ENCODE results near the gene S100A4.
A peak's percentile ranks its signal among the peaks of the same experiment; 100 is the strongest.
"Not testable (repeated sequence)": the region's sequence is repeated elsewhere in the genome, so short reads cannot be mapped to it uniquely, and the experiment has no call there.

Gene S100A4

GRCh38 chr1:153545067-153546055, at the start of gene S100A4:
S100A4 (minus strand) TSS chr1:153545806; CDS start chr1:153544794, 1,012 bp downstream.
- peak; percentile 92 for DNase-seq (ENCODE audit: low spot score)

GRCh38 chr1:153592748-153593147, 47.1 kb upstream of the S100A4 start:
- DNase-seq (ENCODE audit: low spot score), result no peak

GRCh38 chr1:153588482-153588881, 42.9 kb upstream of the S100A4 start:
- DNase-seq (ENCODE audit: low spot score), result no peak

- not testable (repeated sequence) for DNase-seq (ENCODE audit: low spot score)
Measured at GRCh38 chr1:153588033-153588432, 42.4 kb upstream of the S100A4 start.

GRCh38 chr1:153587314-153587713, 41.7 kb upstream of the S100A4 start:
- DNase-seq (ENCODE audit: low spot score), result no peak

GRCh38 chr1:153586347-153586746, 40.7 kb upstream of the S100A4 start:
- DNase-seq (ENCODE audit: low spot score), result no peak

DNA sequence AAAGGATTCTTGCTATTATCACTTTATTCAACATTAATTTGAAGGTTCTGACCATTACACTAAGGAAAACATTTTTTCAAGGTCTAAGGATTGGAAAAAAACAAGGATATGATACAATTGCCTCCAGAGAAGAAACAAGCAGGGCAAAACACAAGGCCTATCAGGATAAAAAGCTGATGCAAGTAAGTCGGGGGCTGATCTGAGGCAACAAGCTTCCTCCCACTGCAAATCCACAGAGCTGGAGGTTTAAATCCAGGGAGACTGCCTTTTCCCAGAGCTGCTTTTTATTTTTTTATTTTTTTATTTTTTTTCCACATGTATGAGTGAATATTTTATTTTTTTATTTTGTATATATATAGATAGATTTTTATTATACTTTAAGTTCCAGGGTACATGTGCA, 39.4 kb upstream of the S100A4 start:
- no peak for DNase-seq (ENCODE audit: low spot score)

GRCh38 chr1:153583976-153584375, 38.4 kb upstream of the S100A4 start:
- DNase-seq (ENCODE audit: low spot score), result no peak

GRCh38 chr1:153583514-153583913, 37.9 kb upstream of the S100A4 start:
- not testable (repeated sequence) for DNase-seq (ENCODE audit: low spot score)

DNA sequence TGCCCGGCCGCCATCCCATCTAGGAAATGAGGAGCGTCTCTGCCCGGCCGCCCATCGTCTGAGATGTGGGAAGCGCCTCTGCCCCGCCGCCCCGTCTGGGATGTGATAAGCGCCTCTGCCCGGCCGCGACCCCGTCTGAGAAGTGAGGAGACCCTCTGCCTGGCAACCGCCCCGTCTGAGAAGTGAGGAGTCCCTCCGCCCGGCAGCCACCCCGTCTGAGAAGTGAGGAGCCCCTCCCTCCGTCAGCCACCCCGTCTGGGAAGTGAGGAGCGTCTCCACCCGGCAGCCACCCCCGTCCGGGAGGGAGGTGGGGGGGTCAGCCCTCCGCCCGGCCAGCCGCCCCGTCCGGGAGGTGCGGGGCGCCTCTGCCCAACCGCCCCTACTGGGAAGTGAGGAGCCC, 37.2 kb upstream of the S100A4 start:
- DNase-seq (ENCODE audit: low spot score), result not testable (repeated sequence)

GRCh38 chr1:153578936-153579335, 33.3 kb upstream of the S100A4 start:
- DNase-seq (ENCODE audit: low spot score), result peak; percentile 18

- DNase-seq (ENCODE audit: low spot score), result peak; percentile 58
Measured at GRCh38 chr1:153578490-153578889, 32.9 kb upstream of the S100A4 start.

DNA sequence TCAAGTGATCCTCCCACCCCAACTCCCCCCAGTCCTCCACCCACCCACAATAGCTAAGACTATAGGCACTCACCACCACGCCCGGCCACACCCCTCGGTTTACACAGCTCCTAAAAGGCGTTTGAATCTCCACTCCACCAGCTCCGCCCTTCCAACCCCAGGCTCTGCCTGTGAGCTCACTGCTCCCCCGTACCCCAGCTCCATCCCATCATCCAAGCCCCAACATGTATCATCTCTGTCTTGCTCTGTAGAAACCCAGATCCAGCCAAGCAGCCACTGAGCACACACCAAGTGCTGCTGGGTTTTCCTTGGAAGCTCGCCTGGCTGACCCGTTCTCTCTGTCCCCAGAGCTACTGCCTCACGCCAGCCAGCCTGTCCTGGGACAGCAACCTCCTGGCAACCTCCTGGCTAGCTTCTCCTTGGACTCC, 32.0 kb upstream of the S100A4 start:
- no peak for DNase-seq (ENCODE audit: low spot score)

DNA sequence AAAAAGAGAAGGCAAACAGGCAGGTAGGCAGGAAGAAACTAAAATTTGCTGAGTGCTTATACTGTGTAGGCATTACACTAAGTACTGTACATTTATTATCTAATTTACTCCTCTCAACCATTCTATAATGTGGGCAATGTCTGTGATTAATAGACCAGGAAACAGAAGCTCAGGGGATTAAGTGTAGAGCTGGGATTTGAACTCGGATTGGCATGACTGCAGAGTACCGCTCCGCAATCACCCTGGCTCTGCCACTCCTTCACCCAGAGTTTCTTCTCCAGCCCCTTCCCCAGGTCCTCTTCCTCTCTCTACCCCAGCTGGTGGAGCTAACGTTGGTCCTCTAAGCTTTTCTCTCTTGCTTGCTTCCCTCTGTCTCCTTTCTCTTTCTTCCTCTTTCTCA, 31.5 kb upstream of the S100A4 start:
- DNase-seq (ENCODE audit: low spot score), result no peak

DNA sequence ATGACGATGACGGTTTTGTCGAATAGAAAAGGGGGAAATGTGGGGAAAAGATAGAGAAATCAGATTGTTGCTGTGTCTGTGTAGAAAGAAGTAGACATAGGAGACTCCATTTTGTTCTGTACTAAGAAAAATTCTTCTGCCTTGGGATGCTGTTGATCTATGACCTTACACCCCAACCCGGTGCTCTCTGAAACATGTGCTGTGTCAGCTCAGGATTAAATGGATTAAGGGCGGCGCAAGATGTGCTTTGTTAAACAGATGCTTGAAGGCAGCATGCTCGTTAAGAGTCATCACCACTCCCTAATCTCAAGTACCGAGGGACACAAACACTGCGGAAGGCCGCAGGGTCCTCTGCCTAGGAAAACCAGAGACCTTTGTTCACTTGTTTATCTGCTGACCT, 29.9 kb upstream of the S100A4 start:
- not testable (repeated sequence) for DNase-seq (ENCODE audit: low spot score)

DNA sequence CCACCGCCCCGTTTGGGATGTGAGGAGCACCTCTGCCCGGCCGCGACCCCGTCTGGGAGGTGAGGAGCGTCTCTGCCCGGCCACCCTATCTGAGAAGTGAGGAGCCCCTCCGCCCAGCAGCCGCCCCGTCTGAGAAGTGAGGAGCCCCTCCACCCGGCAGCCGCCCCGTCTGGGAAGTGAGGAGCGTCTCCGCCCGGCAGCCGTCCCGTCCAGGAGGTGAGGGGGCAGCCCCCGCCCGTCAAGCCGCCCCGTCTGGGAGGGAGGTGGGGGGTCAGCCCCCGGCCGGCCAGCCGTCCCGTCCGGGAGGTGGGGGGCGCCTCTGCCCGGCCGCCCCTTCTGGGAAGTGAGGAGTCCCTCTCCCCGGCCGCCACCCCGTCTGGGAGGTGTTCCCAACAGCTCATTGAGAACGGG, 29.5 kb upstream of the S100A4 start:
- not testable (repeated sequence) for DNase-seq (ENCODE audit: low spot score)

DNA sequence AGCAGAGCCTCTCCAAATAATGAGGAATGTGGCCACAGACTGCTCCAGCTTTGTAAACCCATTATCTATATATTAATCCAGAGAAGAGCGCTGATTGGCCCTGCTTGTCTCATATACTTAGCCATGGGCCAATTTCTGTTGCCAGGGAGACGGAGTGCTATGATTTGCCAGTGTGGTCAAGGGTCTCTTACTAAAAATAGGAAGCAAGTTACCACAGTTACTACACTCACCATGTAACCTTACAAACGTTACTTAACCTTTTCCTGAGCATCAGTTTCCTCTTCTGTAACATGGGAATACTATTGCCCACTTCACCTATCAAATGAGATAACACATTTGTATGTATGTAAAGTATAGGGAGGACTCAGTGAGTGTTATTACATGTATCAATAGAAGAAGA, 27.7 kb upstream of the S100A4 start:
- DNase-seq (ENCODE audit: low spot score), result no peak

GRCh38 chr1:153572569-153573015, 27.0 kb upstream of the S100A4 start:
- DNase-seq (ENCODE audit: low spot score), result peak; percentile 85

DNA sequence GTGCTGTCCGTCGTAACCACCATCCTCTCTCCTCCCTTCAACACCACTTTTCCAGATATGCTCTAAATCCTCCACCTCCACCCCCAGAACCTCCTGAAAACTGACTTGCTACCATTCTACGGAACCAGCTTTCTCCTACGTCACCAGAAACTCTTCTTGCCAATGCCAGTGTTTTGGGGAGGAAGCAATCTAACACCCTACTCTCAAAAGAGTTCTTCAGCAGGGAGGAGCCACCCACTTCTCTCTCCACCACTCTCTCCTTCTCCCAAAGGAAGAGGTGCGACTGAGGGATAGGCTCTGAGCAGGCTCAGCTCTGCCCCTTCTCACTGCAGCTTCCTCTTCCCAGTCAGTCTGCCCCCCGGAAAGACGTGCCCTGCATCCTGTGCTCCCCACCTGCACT, 26.1 kb upstream of the S100A4 start:
- no peak for DNase-seq (ENCODE audit: low spot score)

GRCh38 chr1:153570874-153571273, 25.3 kb upstream of the S100A4 start:
- DNase-seq (ENCODE audit: low spot score), result no peak

DNA sequence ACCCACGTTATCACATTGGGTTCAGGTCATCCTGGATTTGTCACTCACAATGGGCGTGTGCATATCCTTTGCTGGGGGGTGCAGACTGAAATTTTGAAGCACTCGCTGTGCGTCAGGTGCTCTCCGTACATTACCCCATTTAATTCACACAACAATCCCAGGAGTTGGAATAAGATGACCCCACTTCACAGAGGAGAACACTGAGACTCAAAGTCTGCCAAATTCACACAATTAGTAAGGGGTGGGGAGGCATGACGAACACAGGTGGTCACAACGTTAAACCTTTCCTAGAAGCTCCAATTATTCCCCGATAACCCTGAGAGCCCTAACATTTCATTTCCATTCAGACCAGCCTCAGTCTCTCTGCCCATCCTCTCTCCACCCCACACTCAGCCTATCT, 23.9 kb upstream of the S100A4 start:
- no peak for DNase-seq (ENCODE audit: low spot score)

GRCh38 chr1:153568367-153569099, 22.9 kb upstream of the S100A4 start:
- peak; percentile 90 for DNase-seq (ENCODE audit: low spot score)

Data from AG08395 (cell line).